Stimulated activated CD4-positive, alpha-beta T cell treated with anti-CD3 and anti-CD28 coated beads, TNF-alpha, amount 100 ng/mL, for 48 hours (primary cell): ENCODE data around the gene EXOC3L4.

Source experiments
- DNase-seq, 3 donors: peaks; one replicate each; pipeline ENCODE4 v3.0.0-alpha.2; 2020; ENCODE audit warnings: low read depth in 3 of 3

Gene EXOC3L4

DNA sequence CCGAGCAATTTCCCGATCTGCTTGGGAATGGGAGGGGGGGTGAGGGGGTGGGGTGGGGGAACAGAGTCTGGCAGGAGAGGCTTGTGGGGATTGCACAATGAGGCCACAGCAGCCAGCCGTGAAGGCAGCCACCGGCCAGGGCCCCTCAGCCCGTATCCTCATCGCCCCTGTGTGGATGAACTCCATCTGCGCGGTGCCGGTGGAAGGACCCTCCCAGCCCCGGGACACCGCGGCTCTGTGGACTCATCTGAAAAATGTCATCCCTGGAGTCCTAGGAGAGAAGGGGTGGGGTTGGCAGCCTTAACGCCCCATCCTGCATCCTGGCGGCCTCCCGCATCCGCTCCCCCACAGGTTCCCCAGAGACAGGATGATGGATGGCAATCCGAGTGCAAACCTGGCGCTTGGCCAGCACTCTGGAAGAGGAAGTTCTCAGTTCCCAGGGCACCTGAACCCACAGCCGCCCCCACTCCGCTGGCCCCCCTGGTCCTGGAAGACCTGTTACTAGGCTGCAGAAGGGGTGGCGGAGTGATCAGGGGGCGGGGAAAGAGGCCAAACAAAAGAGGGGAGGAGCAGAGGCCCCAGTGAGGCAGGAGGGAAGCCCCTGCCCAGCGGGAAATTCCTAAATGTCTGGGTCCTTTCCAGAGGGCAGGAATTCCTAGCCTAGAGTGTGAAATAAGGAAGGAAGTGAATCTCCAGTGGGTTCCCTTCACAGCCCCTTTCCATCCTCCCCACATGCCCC, 27.5 kb downstream of the EXOC3L4 start:
- no peak for DNase-seq

GRCh38 chr14:103122585-103122946, 28.0 kb downstream of the EXOC3L4 start:
- DNase-seq: no peak

GRCh38 chr14:103122947-103123633, 28.6 kb downstream of the EXOC3L4 start, which contains the start of gene TNFAIP2:
TNFAIP2 (plus strand) TSS chr14:103123461; CDS start chr14:103126458, 2,997 bp downstream.
- no peak for DNase-seq

DNA sequence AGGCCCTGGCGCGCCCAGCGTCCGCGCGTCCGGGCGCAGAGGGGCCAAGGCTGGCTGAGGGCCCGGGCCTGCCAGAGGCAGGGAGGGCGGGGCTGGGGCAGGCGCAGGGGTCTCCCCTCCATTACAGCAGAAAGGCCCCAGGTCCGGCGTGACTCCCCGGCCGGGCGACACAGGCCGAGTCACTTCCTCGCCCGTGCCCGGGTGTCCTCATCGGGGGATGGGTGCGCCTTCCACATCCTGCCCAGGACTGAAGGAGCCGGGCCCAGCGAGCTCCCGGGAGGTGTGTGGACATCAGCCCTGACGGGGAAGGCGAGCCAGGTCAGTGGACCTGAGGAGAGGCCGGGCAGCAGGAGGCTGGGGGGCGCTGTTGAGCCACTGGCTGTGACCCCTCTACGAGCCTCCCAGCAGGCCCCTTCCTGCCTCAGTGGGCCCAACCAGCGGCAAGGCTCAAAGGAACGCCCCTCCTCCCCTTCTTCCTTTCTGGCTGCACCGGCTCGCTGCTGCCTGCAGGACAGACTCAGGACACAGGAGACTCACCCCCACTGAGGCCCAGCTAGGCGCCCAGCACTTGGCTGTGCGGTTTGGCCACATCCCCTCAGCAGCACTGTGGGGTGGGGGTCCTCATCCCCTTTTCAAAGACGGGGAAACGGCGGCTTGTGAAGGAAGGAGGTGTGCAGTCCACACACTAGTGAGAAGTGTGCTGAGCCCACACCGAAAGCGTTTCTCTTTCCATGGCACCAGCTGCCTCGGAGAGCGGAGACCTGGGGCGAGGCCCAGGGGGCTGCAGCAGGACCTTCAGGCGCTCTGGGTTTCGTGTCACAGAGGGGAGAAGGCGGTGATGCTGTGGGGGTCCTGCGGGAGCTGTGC, 29.3 kb downstream of the EXOC3L4 start:
- no peak for DNase-seq

DNA sequence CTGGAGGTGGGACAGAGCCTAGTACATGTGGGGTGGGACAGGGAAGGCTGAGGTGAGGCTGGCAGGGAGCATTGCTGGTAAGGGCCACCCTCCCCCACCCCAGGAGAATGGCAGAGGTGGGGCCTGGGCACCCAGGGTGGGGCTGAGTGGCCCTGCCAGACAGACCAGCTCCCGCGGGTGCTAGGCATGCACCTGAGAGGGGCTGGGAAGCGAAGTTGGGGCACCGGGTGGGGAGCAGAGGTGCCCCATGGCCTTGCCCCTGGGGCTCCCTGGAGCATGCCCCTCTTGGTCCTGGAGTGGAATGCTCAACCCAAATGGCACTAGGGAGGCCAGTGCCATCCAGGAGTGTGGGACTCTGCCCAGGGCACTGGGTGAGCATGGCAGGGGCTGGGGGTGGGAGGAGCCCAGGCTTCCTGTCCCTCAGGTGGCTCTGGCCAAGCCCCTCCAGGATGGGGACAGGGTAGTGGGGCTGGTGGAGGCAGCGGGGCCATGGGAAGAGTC, 30.0 kb downstream of the EXOC3L4 start:
- no peak for DNase-seq

DNA sequence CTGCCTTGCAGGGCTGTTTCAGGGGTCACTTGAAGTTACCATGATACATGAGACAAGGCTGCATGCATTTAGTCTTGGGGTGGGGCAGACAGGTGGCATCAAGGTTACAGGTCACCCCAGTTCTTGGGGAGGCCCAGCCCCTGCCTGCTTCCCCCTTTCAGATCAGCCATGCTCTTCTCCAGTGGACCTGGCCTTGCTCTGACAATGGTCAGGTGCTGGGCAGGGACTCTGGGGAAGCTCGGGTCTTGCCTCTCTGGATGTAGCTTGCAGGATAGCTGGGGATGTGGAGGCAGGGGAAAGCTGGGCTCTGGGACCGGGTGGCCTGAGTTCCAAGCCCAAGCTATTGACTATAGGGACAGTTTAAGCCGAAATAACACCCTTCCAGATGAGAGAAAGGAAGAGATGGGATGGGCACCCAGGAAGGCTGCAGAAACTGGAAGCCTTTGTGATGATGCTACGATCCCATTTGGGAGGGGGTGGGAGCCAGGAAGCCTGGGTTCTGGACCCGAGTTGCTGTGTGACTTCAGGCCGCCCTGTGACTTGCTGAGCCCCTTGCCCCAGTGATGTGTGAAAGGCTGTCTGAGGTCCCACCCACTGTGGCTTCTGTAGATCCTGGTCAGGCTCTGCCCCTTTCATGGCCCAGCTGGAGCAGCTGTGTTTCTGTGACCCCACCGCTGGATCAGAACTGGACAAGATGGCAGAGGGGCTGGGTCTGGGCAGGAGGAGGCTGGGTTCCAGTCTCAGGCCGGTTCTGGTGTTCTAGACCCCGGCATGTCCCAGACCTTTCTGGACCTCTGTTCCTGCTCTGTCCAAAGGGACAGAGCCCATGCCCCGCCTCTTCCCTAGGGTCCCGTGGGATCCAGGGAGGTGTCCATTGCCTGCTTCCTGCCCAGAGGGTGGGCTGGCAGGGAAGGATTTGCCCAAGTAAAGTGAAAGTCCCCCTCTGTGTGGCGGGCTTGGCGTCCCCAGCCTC, 30.9 kb downstream of the EXOC3L4 start:
- DNase-seq: no peak

GRCh38 chr14:103126088-103126872, 31.8 kb downstream of the EXOC3L4 start:
- DNase-seq: no peak

DNA sequence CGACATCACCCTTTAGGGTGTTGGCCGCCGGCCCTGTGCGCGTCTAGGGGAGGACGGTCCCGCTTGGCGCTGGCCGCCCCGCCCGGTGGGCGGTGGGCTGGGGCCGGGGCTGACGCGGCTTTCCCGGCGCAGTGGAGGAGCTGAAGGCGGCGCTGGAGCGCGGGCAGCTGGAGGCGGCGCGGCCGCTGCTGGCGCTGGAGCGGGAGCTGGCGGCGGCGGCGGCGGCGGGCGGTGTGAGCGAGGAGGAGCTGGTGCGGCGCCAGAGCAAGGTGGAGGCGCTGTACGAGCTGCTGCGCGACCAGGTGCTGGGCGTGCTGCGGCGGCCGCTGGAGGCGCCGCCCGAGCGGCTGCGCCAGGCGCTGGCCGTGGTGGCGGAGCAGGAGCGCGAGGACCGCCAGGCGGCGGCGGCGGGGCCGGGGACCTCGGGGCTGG, 32.4 kb downstream of the EXOC3L4 start:
- no peak for DNase-seq

GRCh38 chr14:103127356-103127755, 32.8 kb downstream of the EXOC3L4 start:
- no peak for DNase-seq

DNA sequence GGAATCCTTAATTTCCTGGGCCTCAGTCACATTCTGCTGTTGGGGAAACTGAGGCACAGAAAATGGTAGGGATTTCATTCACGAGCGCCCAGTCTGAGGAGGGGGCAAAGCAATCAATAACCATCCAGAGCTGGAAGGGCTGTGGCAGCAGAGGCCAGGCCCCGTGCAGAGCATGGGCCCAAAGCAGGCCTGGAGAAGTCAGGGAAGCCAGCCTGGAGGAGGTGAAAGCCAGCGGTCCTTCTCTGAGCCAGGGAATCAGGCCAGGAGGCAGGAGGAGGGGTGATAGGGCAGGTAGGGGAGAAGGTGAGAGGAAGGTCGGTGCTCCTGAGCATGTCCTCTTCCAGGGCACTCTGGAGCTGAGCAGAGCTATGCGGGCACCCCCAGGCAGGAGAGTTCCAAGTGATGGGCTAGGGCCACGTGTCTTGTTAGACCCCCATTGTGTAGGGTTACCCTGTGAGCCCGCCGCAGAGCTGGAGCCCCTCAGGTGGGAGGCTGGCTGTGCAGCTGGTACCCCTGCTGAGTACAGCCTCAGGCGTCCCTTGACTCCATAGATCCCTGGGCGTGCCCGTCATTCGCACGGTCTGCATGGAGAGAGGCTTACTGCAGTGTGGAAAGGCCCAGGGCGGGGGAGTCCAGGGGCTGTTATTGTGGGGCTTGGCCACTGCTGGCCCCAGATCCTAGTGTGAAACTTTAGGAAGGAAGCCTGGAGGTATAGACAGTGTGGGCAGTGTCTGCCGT, 33.5 kb downstream of the EXOC3L4 start:
- no peak for DNase-seq

GRCh38 chr14:103128631-103129300, 34.2 kb downstream of the EXOC3L4 start:
- no peak for DNase-seq

DNA sequence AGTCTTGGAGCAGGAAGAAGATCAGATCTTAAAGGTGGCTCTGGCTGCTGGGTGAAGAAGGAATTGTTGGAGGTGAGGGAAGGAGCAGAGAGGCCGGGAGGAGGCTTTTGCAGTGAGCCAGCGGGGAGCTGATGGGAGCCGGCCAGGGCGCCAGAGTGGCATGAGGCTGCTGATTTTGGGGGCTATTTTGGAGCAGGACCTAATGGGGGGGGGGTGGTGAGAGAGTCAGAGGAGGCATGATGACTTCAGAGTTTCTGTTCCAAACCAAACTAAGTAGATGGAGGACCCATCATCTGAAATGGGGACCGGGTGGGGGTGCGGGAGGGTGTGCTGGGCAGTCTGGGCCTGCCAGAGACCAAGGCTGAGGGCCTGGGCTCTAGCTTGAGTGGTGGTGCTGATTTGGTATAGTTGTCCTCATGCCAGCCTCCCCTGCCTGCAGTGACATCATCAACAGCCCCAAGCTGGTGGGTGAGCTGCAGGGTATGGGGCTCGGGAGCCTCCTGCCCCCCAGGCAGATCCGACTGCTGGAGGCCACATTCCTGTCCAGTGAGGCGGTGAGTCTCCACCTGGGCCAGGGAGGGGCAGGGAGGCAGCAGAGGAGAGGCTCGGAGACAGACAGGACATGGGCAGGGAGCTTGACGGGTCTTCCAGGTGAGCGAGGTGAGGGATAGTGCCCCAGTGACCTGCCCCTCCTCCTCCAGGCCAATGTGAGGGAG, 34.9 kb downstream of the EXOC3L4 start:
- no peak for DNase-seq

- no peak for DNase-seq
Measured at GRCh38 chr14:103130017-103130764, 35.7 kb downstream of the EXOC3L4 start.

DNA sequence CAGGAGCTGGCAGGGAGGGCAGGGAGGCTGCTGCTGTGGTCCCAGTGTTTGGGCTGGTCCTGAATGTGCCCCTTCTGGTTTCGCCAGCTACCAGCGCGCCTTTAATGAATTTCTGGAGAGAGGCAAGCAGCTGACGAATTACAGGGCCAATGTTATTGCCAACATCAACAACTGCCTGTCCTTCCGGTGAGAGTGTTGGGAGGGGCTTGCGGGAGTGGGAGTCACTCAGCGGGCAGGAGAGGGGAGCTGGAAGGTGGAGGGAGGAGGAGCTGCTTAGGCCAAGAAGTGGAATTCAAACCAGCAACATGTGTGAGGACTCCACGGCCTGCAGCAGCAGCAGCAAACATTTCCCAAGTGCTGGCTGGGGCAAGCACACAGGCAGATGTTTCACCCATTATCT, 36.4 kb downstream of the EXOC3L4 start:
- no peak for DNase-seq

DNA sequence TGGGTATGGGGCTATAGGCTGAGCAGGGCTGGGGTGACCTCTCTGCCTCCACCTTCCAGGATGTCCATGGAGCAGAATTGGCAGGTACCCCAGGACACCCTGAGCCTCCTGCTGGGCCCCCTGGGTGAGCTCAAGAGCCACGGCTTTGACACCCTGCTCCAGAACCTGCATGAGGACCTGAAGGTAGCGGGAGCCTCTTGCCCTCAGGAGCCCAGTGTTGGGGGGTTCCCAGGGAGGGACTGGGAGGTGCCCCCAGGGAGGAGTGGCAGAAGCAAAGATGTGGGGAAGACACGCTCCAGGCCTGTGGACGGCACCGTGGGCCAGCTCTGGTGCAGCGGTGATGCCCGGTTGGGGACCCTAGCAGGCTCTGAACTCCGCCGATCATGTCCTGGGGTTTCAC, 37.1 kb downstream of the EXOC3L4 start:
- no peak for DNase-seq

DNA sequence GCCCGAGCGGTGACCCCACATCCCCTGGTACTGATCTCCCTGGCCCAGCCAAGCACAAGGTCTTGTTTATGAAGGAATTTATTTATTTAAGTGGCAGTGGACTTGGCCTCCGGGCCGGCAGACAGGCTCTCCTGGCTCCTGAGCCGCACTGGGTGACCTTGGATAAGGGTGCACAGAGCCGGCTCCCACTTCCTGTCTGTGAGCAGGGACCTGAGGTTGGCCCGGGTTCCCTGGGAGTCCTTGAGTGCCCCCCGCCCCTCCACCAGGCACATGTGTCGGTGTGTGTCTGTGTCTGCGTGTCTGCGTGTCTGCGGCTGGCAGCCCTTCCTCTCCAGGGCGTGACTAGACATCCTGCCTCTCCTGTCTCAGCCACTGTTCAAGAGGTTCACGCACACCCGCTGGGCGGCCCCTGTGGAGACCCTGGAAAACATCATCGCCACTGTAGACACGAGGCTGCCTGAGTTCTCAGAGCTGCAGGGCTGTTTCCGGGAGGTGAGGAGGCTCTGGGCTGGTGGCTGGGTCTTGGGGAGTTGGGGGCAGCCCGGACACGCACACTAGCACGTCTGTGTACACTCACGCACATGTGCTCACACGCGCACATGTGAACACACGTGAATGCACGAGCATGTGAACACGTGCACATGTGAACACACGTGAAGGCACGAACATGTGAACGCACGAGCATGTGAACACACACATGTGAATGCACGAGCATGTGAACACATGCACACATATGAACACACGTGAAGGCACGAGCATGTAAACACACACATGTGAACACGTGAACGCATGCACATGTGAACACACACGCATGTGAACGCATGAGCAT, 38.1 kb downstream of the EXOC3L4 start:
- no peak for DNase-seq
